Pancreas (tissue), 10 donors: Measurements from ENCODE around the gene C12orf42. TPM values are rescaled to one million over a fixed set of nuclear protein-coding genes. Genes with fewer than 3 reads are reported as not detected.

Experiments
- ATAC-seq, 4 donors: fragments of 200-7000 bp; cut with Tn5 transposase; one replicate each; pipeline versions ENCODE4 v1.8.0 to v1.9.1; 2020; ENCODE audit warnings: mild to moderate bottlenecking in 4 of 4, moderate library complexity in 4 of 4
- DNase-seq, 6 donors: peaks; one replicate each; pipeline ENCODE4 v3.0.0-alpha.2; 2020
- FAIRE-seq: peaks from 2 replicates; lab custom pipeline; 2012; peaks lifted over from hg19 to GRCh38; lab: Jason Lieb, UNC
- H3K27ac ChIP-seq, 4 donors: fragments of 200-600 bp; sonication (generic); 1 replicate in 3 of 4; 2 replicates in 1 of 4; pipeline versions ENCODE4 v1.5.0 to v1.8.0; 2020
- H3K27me3 ChIP-seq, 4 donors: fragments of 200-600 bp; one replicate each; pipeline ENCODE4 v1.8.0; 2021
- H3K36me3 ChIP-seq, 3 donors: fragments of 200-600 bp; sonication (generic) in 1 of 3; one replicate each; pipeline versions ENCODE4 v1.5.0 to v1.8.0; 2020 to 2021
- H3K4me1 ChIP-seq, 3 donors: fragments of 200-600 bp; one replicate each; pipeline ENCODE4 v1.8.0; 2021
- H3K4me3 ChIP-seq, 4 donors: fragments of 200-600 bp; sonication (generic) in 2 of 4; one replicate each; pipeline versions ENCODE4 v1.5.0 to v1.8.0; 2020 to 2021
- H3K9me3 ChIP-seq, 4 donors: fragments of 200-600 bp; one replicate each; pipeline ENCODE4 v1.8.0; 2021
- CTCF ChIP-seq, 4 donors: fragments of 200-600 bp; sonication (generic) in 3 of 4; IDR thresholded peaks; one replicate each; pipeline versions ENCODE4 v1.5.0 to v1.8.0; 2021; ENCODE audit warnings: antibody characterized with exemption in 4 of 4
- WGBS, 2 donors: extraction: QIAGEN DNeasy Blood & Tissue Kit; methylation state at CpG; one replicate each; pipeline ENCODE4 v1.1.7; 2013; 5-methylcytosine and 5-hydroxymethylcytosine counted together
- intact Hi-C, 3 donors: fragments of 100-400 bp; cut with DNase I; formaldehyde crosslinking; loops; one replicate each; pipeline versions ENCODE4 v1.11.1 to v1.14.2; 2022
- polyA plus RNA-seq, 2 donors: library from polyadenylated mRNA; stranded (reverse); fragments of 200-250 nt; gene quantifications; one replicate each; pipeline ENCODE4 v1.2.3, GENCODE V29; 2013
- total RNA-seq, 6 donors: library from RNA; stranded (reverse); fragmentation: NEBNext Ultra II Directional in 4 of 6; extraction: Animal tissue kit (Norgen Biotek cat#: 25700) in 4 of 6; gene quantifications; one replicate each; pipeline versions ENCODE4 v1.2.1 to v1.2.4, GENCODE V29; 2021 to 2023
- donor health status: healthy with polysubstance abuse.
- donor health status: DM: no; HTN: no; CAD: no; lungs with moderate emphysema.
- donor health status: DM: no; HTN: no; CAD: no.
- donor health status: control.
- donor health status: control.
- donor health status: Bipolar disorder and iron deficiency.
- donor health status: DM: yes; HTN: yes; CAD: no.
- donor health status: DM: no; HTN: no; CAD: no.
- donor health status: DM: no; HTN: no; CAD: no.
- donor health status: DM: yes; HTN: yes; CAD: no.

The C12orf42 gene
- total and polyA plus RNA-seq, 8 donors: not detected

- FAIRE-seq (no peak), ATAC-seq (no peak), DNase-seq (no peak)
- H3K9me3 ChIP-seq: no peaks in the 10 kb centered on the region
- intact Hi-C loops: no loop called here
- TF ChIP-seq CTCF (IDR thresholded peaks at IDR 0.05): no peak
- H3K4me3 ChIP-seq: no peak overlapping the region
- 51 to 70% methylated on average over 3 of the region's 3 CpGs for WGBS, 2 donors
- no peaks in the 10 kb centered on the region for H3K36me3 ChIP-seq
- H3K4me1 ChIP-seq: no peaks in the 10 kb centered on the region
- no peaks in the 10 kb centered on the region for H3K27me3 ChIP-seq
- H3K27ac ChIP-seq: no peak overlapping the region
Measured at GRCh38 chr12:103386451-103386850, 109.3 kb downstream of the C12orf42 start.

GRCh38 chr12:103382736-103383346 lies 112.9 kb downstream of the C12orf42 start:
- FAIRE-seq (no peak), DNase-seq (no peak), ATAC-seq (no peak)
- Histone ChIP-seq H3K9me3 (no peaks in the 10 kb centered on the region), H3K4me3 (no peak overlapping the region), H3K4me1 (no peaks in the 10 kb centered on the region), H3K36me3 (no peaks in the 10 kb centered on the region), H3K27ac (no peak overlapping the region), H3K27me3 (no peaks in the 10 kb centered on the region)
- TF ChIP-seq CTCF (IDR thresholded peaks at IDR 0.05): no peak
- intact Hi-C loops: no loop called here
- WGBS, 2 donors: 38 to 46% methylated on average over 1 of the region's 1 CpG

- intact Hi-C loops: no loop called here
Measured at GRCh38 chr12:103382119-103382518, 113.6 kb downstream of the C12orf42 start.

GRCh38 chr12:103379670-103380069 lies 116.1 kb downstream of the C12orf42 start:
- Histone ChIP-seq H3K27me3 (no peaks in the 10 kb centered on the region), H3K4me1 (no peaks in the 10 kb centered on the region), H3K27ac (no peak overlapping the region), H3K4me3 (no peak overlapping the region), H3K36me3 (no peaks in the 10 kb centered on the region), H3K9me3 (no peaks in the 10 kb centered on the region)
- DNase-seq (no peak), ATAC-seq (no peak), FAIRE-seq (no peak)
- WGBS, 2 donors: 76 to 79% methylated on average over 6 of the region's 6 CpGs
- no peak for TF ChIP-seq CTCF (IDR thresholded peaks at IDR 0.05)
- intact Hi-C loops: no loop called here

More at GRCh38 chr12:103382119-103382518, 113.6 kb downstream of the C12orf42 start:
- Histone ChIP-seq H3K27ac (no peak overlapping the region), H3K4me3 (no peak overlapping the region), H3K36me3 (no peaks in the 10 kb centered on the region), H3K9me3 (no peaks in the 10 kb centered on the region), H3K27me3 (no peaks in the 10 kb centered on the region), H3K4me1 (no peaks in the 10 kb centered on the region)
- FAIRE-seq (no peak), ATAC-seq (no peak), DNase-seq (no peak)
- 55 to 78% methylated on average over 2 of the region's 2 CpGs for WGBS, 2 donors
- TF ChIP-seq CTCF (IDR thresholded peaks at IDR 0.05): no peak

- Histone ChIP-seq H3K27ac (no peak overlapping the region), H3K27me3 (no peaks in the 10 kb centered on the region), H3K4me1 (peaks cover 0 to 7% (median 5%) of the 10 kb centered on the region in 3 donors), H3K9me3 (no peaks in the 10 kb centered on the region), H3K36me3 (no peaks in the 10 kb centered on the region), H3K4me3 (no peak overlapping the region)
- WGBS, 2 donors: 8 to 19% methylated on average over 4 of the region's 4 CpGs
- intact Hi-C loops: no loop called here
- ATAC-seq (peak in 3 of 4 donors; percentile 38 to 93 (median 61)), DNase-seq (no peak), FAIRE-seq (no peak)
- no peak for TF ChIP-seq CTCF (IDR thresholded peaks at IDR 0.05)
Measured at GRCh38 chr12:103373088-103373523, 122.7 kb downstream of the C12orf42 start.
